Left cardiac atrium (tissue), 4 donors: ENCODE measurements around the gene HDAC4. TPM values are rescaled to one million over a fixed set of nuclear protein-coding genes. Genes with fewer than 3 reads are reported as not detected.

ENCODE experiments used
- ATAC-seq, 2 donors: fragments of 200-7000 bp; cut with Tn5 transposase; one replicate each; pipeline ENCODE4 v1.9.1; 2020; ENCODE audit warnings: mild to moderate bottlenecking in 2 of 2, moderate library complexity in 2 of 2
- DNase-seq: peaks from one replicate; pipeline ENCODE4 v3.0.0-alpha.2; 2020
- intact Hi-C, 2 donors: fragments of 100-400 bp; cut with DNase I; formaldehyde crosslinking; loops; one replicate each; pipeline versions ENCODE4 v1.14.1 to v1.15.1; 2022 to 2023
- total RNA-seq, 2 donors: library from RNA; stranded (reverse); fragmentation: NEBNext Ultra II Directional; extraction: Animal tissue kit (Norgen Biotek cat#: 25700); gene quantifications; one replicate each; pipeline ENCODE4 v1.2.1, GENCODE V29; 2021
- donor health status: DM: no; HTN: yes; CAD: no.
- donor health status: DM: no; HTN: yes; CAD: no; lungs with severe emphysema.
- donor health status: DM: yes; HTN: yes; CAD: no.
- donor health status: Dilated cardiomyopathy.

HDAC4 gene
- total RNA-seq, 2 donors from 2014 or later, result 25.6 to 31.2 TPM

- intact Hi-C loops, result no loop called here
- ATAC-seq (no peak), DNase-seq (no peak)
These were observed 244.9 kb downstream of the HDAC4 start for GRCh38 chr2:239155806-239156480.

DNA sequence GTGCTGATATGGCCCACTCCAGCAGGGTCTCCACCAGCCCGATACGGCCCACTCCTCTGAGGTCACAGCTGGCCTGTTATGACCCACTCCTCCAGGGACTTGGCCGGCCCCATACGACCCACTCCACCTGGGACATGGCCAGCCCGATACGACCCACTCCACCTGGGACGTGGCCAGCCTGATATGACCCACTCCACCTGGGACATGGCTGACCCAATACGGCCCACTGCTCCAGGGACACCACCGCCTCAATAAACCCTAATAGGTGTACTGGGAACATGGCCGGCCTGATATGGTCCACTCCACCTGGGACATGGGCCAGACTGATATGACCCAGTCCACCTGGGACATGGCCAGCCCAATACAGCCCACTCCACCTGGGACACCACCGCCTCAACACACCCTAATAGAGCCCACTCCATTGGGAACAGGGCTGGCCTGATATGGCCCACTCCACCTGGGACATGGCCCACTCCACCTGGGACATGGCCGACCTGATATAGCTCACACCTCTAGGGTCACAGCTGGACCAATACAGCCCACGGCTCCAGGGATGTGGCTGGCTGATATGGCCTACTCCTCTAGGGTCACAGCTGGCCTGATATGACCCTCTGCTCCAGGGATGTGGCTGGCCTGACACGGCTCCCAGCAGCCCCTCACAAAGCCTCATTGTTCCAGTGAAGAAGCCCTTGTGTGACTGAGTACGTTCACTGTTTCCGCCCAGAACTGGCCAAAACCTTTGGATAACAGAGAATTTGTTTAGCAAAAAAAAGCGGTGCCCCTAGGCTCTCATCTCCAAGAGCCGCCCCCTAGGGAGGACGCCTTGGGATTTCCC is 245.6 kb downstream of the HDAC4 start:
- ATAC-seq (no peak), DNase-seq (no peak)
- intact Hi-C loops, result no loop called here

DNA sequence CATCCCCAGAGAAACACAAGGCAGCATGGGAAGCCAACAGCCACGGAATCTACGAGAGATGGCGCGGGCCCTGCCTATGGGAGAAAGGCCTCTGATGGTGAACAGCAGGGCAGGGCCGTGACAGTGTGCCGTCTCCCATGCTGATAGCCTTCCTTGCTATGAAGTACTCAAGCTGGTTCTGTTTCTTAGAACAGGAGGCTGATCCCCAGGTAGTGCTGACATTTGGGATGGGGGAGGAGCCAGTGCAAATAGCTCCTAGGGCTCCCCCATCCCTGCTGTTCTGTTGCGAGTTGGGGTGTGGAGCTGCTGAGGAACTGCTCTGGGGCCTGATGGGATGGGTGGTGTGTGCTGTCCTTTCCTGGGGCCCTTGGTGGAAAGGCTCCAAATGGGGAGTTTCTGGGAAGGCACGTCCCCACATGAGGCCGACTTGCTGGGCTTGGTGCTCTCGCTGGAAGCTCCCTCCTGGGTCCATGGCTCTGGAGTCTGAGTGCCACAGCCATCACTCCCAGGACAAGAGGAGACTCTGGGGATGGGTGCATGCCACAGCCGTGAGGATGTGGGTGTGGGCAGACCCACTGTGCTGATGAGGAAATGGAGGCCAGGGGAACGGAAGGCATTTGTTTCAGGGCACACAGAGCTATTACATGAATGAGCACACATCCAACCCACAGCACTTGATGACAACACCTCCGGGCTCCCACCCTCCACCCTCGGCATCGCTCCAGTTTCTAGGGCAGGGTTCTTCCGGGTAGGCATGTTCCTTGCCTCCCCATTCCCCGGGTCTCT is 246.8 kb downstream of the HDAC4 start:
- ATAC-seq (no peak), DNase-seq (no peak)
- intact Hi-C loops, result no loop called here

DNA sequence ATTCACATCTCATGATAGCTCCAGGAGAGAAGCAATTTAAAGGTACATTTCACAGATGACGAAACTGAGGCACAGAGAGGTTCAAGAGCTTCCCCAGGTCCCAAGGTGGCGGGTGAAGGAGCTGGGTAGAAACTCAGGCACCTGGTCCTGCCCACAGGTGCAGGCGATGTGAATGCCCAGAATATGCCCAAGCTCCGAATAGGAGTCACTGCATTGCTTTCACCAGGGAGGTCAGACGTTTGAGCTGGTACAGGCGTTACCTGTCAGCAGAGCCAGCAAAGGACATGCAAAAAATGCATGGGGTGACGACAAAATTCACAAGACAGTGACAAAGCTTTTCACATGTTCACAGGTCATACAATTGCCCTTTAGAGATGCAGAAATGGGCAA is 247.9 kb downstream of the HDAC4 start:
- ATAC-seq (no peak), DNase-seq (no peak)
- intact Hi-C loops, result no loop called here

DNA sequence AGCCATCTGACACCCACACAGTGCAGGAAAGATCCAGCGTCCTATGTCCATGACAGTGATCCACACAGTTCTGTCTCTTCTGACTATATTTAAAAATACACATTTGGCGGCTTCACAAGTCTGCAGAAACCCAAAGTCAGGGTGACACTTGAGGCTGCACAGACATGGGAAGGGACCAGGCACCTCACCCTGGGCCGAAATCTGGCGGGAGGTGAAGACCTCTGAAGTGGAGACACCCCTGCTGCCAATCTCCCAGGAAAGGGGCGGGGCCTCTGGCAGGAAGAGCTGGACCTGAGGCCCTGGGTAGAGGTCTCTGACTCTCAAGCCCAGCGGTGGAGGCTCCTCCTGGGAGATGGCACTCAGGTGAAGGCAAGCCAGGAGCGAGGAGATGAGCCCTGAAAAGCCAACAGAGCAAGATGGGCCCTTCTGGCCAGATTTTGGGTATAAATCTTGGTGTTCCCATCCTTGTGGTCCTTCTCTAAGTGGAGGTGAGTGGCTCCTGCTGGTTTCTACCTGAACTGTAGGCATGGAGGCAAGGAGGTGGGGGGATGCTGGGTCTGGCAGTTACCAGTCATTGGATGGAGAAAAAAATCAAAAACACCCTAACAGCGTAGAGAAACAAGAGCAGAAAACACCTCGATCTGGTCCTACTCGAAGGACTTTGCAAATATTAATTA is 248.4 kb downstream of the HDAC4 start:
- intact Hi-C loops, result no loop called here
- no peak for DNase-seq
- ATAC-seq, result peak; percentile 52 to 81

DNA sequence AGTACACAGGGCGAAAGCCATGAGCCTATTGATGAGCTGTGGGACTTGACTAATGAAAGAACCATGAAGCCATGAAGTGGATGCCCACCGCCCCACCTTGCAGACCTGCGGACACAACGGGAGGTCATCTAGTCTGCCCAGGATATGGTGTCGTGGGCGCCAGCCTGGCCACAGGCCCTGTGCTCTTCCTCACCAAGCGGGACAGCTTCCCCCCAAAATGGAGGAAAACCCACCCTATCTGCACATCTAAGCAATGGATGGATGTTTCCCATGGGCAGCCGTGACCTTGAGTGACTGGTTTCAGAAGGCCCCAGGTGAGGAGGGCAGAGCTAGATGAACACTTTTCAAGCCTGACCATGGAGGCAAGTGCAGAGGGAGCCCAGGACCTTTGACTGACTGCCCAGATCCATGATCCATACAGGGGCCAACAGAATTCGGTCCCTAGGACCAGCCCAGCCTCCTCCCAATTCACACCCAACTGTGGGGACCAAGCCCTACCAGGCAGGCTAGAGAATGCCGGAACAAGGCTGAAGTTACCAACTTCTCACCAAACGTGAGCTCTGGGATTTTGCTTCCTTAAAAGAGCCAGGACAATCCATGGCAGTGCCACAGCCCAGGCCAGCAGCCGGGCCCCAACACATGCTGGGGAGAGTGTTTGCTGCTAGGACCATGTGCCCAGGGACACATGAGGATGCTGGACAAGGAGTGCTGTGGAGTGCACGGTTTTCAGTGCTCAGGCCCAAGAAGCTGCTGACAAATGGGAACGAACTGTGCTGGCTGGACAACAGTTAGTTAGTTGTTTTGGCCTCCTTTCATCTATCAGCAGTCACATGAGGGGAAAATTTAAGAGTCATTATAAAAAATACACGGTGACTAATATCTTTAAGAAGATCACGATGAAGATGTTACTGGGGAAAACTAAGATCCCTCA is 249.4 kb downstream of the HDAC4 start:
- peak; percentile 35 to 56 for ATAC-seq
- peak; percentile 21 for DNase-seq
- intact Hi-C loops, result no loop called here

- intact Hi-C loops, result no loop called here
- ATAC-seq (no peak), DNase-seq (peak; percentile 7)
These were observed 250.5 kb downstream of the HDAC4 start for GRCh38 chr2:239150125-239151011.

DNA sequence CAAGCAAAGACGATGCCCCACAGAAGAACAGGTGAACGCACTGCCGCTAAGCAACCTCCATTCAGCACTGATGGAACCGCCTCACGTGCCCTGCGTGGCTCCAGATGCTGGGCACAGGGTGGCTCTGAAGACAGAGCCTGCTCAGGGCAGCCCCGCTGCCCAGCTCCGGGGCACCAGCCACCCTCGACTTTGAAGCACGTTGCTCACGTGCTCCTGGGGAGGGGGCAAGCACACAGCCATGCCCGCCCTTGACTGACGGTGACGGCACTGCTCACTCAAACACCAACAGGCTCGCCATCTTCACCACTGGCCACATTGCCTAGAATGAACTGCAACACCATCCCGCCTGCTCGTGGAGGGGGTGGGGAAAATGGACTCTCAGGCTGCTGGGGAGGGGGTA is 251.3 kb downstream of the HDAC4 start:
- intact Hi-C loops, result no loop called here
- DNase-seq, result peak; percentile 9
- no peak for ATAC-seq

- ATAC-seq (no peak), DNase-seq (peak; percentile 11)
- intact Hi-C loops, result no loop called here
These were observed 252.2 kb downstream of the HDAC4 start for GRCh38 chr2:239148495-239149200.

GRCh38 chr2:239147376-239147775 is 253.4 kb downstream of the HDAC4 start:
- intact Hi-C loops, result no loop called here
- peak; percentile 9 for DNase-seq
- no peak for ATAC-seq

- ATAC-seq, result no peak
- intact Hi-C loops, result no loop called here
- DNase-seq, result peak; percentile 4
These were observed 254.1 kb downstream of the HDAC4 start for GRCh38 chr2:239146741-239147181.

DNA sequence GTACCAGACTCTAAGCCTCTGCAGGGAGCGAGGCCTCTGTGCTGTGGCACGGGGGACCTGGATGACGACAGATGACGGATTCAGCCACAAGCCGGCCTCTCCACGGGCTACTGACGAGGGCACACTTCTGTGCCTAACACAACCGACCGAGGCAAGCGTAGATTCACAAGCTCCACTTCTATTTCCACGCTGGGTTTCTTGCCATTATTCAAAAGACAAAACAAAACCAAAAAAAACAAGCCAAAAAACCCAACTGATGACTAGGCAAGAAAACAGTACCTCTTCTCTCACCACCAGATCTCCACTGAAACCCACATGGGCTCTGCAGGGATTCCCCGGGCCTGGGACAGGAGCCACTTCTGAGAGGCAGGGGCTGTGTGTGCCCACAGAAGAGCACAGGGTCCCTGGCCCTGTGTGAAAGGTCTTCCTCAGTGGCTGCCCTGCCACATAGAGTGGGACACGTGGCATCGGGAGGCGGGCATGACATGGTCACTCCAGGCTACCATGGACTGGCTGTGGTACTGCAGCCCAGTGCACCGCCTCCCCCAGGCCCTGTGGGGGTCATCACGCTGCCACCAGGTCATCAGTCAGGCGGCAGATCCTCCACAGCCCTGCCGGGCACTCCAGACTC is 254.7 kb downstream of the HDAC4 start:
- ATAC-seq, result no peak
- intact Hi-C loops, result no loop called here
- peak; percentile 12 for DNase-seq

- intact Hi-C loops, result no loop called here
- ATAC-seq, result no peak
- peak; percentile 19 for DNase-seq
These were observed 255.2 kb downstream of the HDAC4 start for GRCh38 chr2:239145601-239146000.

- intact Hi-C loops, result no loop called here
- DNase-seq (no peak), ATAC-seq (no peak)
These were observed 255.7 kb downstream of the HDAC4 start for GRCh38 chr2:239145106-239145505.

GRCh38 chr2:239144713-239144999 is 256.2 kb downstream of the HDAC4 start:
- DNase-seq (no peak), ATAC-seq (no peak)
- intact Hi-C loops, result no loop called here

DNA sequence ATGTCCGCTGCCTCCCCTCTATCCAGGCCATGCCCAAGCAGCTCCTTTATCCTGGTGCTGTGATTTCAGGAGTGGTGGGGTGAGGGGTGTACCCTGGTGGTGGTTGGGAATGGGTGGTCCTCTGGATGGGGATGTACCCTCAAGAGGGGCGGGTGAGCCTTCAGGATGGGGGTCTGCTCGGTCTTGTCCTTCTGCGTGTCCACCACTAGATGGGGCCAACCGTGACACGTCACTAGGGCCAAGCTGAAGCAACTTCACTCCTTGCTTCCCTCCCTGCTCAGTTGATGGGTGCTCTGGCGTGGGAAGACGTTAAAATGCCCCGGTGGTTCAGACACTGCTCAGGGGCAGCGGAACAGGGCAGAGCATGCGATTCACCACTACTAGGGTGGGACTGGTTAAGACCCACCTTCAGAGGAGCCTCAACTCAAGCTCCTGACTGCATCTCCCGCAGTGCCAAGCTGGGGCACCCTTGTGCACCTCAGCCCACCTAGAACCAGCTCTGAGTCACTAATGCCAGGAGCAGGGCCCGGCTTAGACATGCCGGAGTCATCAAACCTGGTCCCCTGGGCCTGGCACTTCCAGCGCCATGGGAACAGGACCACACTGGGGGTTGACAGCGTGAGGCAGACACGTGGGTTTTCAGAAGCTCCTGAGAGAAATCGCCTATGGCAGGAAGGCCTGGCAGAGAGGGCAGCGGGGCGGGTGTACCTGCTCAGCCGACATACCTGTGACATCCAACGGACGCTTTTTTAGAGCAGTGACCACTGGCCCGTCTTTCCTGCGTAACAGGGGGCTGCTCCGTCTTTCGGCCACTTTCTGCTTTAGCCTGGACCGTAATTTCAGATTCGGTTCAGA is 256.7 kb downstream of the HDAC4 start:
- DNase-seq (no peak), ATAC-seq (peak; percentile 64 to 71)
- intact Hi-C loops, result no loop called here
